ENCODE results near the gene UNC50. TPM values are rescaled to one million over a fixed set of nuclear protein-coding genes. Genes with fewer than 3 reads are reported as not detected.

UNC50 gene
- total and polyA plus RNA-seq, 2 experiments from 2014 or later: 35.0 to 60.8 TPM

- H3K9me3 ChIP-seq (ENCODE audit: low read depth): no peaks in the 10 kb centered on the region
- no peak overlapping the region for H3K27ac ChIP-seq
- H3K27me3 ChIP-seq: no peaks in the 10 kb centered on the region
- peaks cover 5% of the 10 kb centered on the region for H3K4me1 ChIP-seq (ENCODE audit: low read depth)
- TF ChIP-seq CTCF (IDR thresholded peaks at IDR 0.05; ENCODE audit: low read depth, low read length): no peak
- DNase-seq (ENCODE audit: low read depth in 1 of 2, low spot score in 1 of 2): peak in 1 of 2 donors; percentile 15
- no peak overlapping the region for H3K4me3 ChIP-seq
- no peaks in the 10 kb centered on the region for H3K36me3 ChIP-seq
These were observed 46.3 kb upstream of the UNC50 start for GRCh38 chr2:98561902-98562695.

- Histone ChIP-seq H3K9me3 (ENCODE audit: low read depth) (no peaks in the 10 kb centered on the region), H3K36me3 (no peaks in the 10 kb centered on the region), H3K4me1 (ENCODE audit: low read depth) (peaks cover 5% of the 10 kb centered on the region), H3K27me3 (no peaks in the 10 kb centered on the region), H3K4me3 (no peak overlapping the region), H3K27ac (no peak overlapping the region)
- no peak for DNase-seq (ENCODE audit: low read depth in 1 of 2, low spot score in 1 of 2)
- no peak for TF ChIP-seq CTCF (IDR thresholded peaks at IDR 0.05; ENCODE audit: low read depth, low read length)
These were observed 45.0 kb upstream of the UNC50 start for GRCh38 chr2:98563394-98563793.

GRCh38 chr2:98564541-98565132, 43.8 kb upstream of the UNC50 start:
- Histone ChIP-seq H3K27me3 (no peaks in the 10 kb centered on the region), H3K9me3 (ENCODE audit: low read depth) (no peaks in the 10 kb centered on the region), H3K4me3 (no peak overlapping the region), H3K4me1 (ENCODE audit: low read depth) (peaks cover 5% of the 10 kb centered on the region), H3K27ac (no peak overlapping the region), H3K36me3 (no peaks in the 10 kb centered on the region)
- no peak for TF ChIP-seq CTCF (IDR thresholded peaks at IDR 0.05; ENCODE audit: low read depth, low read length)
- no peak for DNase-seq (ENCODE audit: low read depth in 1 of 2, low spot score in 1 of 2)

- Histone ChIP-seq H3K9me3 (ENCODE audit: low read depth) (no peaks in the 10 kb centered on the region), H3K4me1 (ENCODE audit: low read depth) (peaks cover 5% of the 10 kb centered on the region), H3K27ac (no peak overlapping the region), H3K36me3 (no peaks in the 10 kb centered on the region), H3K4me3 (no peak overlapping the region), H3K27me3 (no peaks in the 10 kb centered on the region)
- TF ChIP-seq CTCF (IDR thresholded peaks at IDR 0.05; ENCODE audit: low read depth, low read length): no peak
- DNase-seq (ENCODE audit: low read depth in 1 of 2, low spot score in 1 of 2): no peak
These were observed 43.0 kb upstream of the UNC50 start for GRCh38 chr2:98565286-98565860.

- DNase-seq (ENCODE audit: low read depth in 1 of 2, low spot score in 1 of 2): no peak
- Histone ChIP-seq H3K27me3 (no peaks in the 10 kb centered on the region), H3K27ac (no peak overlapping the region), H3K9me3 (ENCODE audit: low read depth) (no peaks in the 10 kb centered on the region), H3K4me1 (ENCODE audit: low read depth) (peaks cover 5% of the 10 kb centered on the region), H3K4me3 (no peak overlapping the region), H3K36me3 (no peaks in the 10 kb centered on the region)
- no peak for TF ChIP-seq CTCF (IDR thresholded peaks at IDR 0.05; ENCODE audit: low read depth, low read length)
These were observed 42.4 kb upstream of the UNC50 start for GRCh38 chr2:98565941-98566340.
